PC-9 (cell line): Measurements from ENCODE around the gene SYNDIG1. TPM values are rescaled to one million over a fixed set of nuclear protein-coding genes. Genes with fewer than 3 reads are reported as not detected.

Experiments used
- BruUV-seq: library from RNA; stranded (reverse); fragments of 400-500 nt; replicated peaks from 2 replicates; lab custom pipeline; 2021; lab: Mats Ljungman, UMichigan
- CTCF ChIA-PET: fragments of 300-600 bp; sonication (Branson Sonifier 250); formaldehyde crosslinking; loops from one replicate; lab custom pipeline; 2022; ENCODE audit warnings: antibody characterized with exemption; lab: Charles Lee
- POLR2A ChIA-PET: fragments of 300-600 bp; sonication (Branson Sonifier 250); formaldehyde crosslinking; loops from one replicate; lab custom pipeline; 2022; ENCODE audit warnings: antibody characterized with exemption; ENCODE audit not compliant: unreplicated experiment; lab: Charles Lee
- DNase-seq, 2 experiments: peaks; one replicate each; pipeline versions ENCODE4 v3.0.0 to v3.0.0-alpha.2; 2015 to 2022; ENCODE audit warnings: mixed read lengths in 1 of 2
- H2AFZ ChIP-seq: fragments of 200-600 bp; sonication (generic); 2 replicates; pipeline ENCODE4 v1.8.1; 2017; ENCODE audit warnings: antibody characterized with exemption
- H3F3A ChIP-seq: fragments of 200-600 bp; sonication (generic); 2 replicates; pipeline ENCODE4 v1.8.1; 2017; ENCODE audit warnings: antibody characterized with exemption, mild to moderate bottlenecking, low read depth; ENCODE audit not compliant: insufficient read depth
- H3K27ac ChIP-seq: fragments of 200-600 bp; sonication (generic); 2 replicates; pipeline ENCODE4 v1.6.1; 2016; ENCODE audit warnings: mixed run types
- H3K27me3 ChIP-seq: fragments of 200-600 bp; sonication (generic); 2 replicates; pipeline ENCODE4 v1.6.1; 2016; ENCODE audit warnings: low read depth, mixed run types; ENCODE audit not compliant: insufficient read depth
- H3K36me3 ChIP-seq: fragments of 200-600 bp; sonication (generic); 2 replicates; pipeline ENCODE4 v1.6.1; 2016; ENCODE audit warnings: low read depth, mixed run types
- H3K4me1 ChIP-seq: fragments of 200-600 bp; sonication (generic); replicated peaks from 2 replicates; pipeline ENCODE4 v1.6.1; 2016; ENCODE audit warnings: mixed run types; ENCODE audit not compliant: insufficient read depth
- H3K4me2 ChIP-seq: fragments of 200-600 bp; sonication (generic); 2 replicates; pipeline ENCODE4 v1.6.1; 2017; ENCODE audit warnings: mixed run types
- H3K4me3 ChIP-seq: fragments of 200-600 bp; sonication (generic); 2 replicates; pipeline ENCODE4 v1.6.1; 2016; ENCODE audit warnings: mixed run types
- H3K79me2 ChIP-seq: fragments of 200-600 bp; sonication (generic); 2 replicates; pipeline ENCODE4 v1.6.1; 2017; ENCODE audit warnings: low read depth, mixed run types
- H3K9me2 ChIP-seq: fragments of 200-600 bp; sonication (generic); 2 replicates; pipeline ENCODE4 v1.8.1; 2017; ENCODE audit warnings: mild to moderate bottlenecking; ENCODE audit not compliant: insufficient read depth
- H3K9me3 ChIP-seq: fragments of 200-600 bp; sonication (generic); 2 replicates; pipeline ENCODE4 v1.8.1; 2016; ENCODE audit warnings: low read depth; ENCODE audit not compliant: insufficient read depth
- H4K20me1 ChIP-seq: fragments of 200-600 bp; sonication (generic); 2 replicates; pipeline ENCODE4 v1.8.1; 2017; ENCODE audit not compliant: insufficient read depth
- EZH2 ChIP-seq: fragments of 200-600 bp; sonication (generic); IDR thresholded peaks from 2 replicates; pipeline ENCODE4 v1.8.0; 2017; ENCODE audit warnings: antibody characterized with exemption, low read depth
- intact Hi-C: fragments of 100-400 bp; cut with micrococcal nuclease; formaldehyde crosslinking; loops from one replicate; pipeline ENCODE4 v1.10.0; 2022; ENCODE audit not compliant: unreplicated experiment
- total RNA-seq: library from RNA; stranded (reverse); gene quantifications from 2 replicates; pipeline ENCODE4 v1.2.3, GENCODE V29; 2021
- TF ChIP-seq, protein P1 (sequence below): fragments of 200-600 bp; sonication (generic); conservative IDR thresholded peaks from 2 replicates; pipeline ENCODE4 v1.6.1; 2017; ENCODE audit warnings: mixed run types, antibody characterized with exemption, mild to moderate bottlenecking, moderate library complexity

Gene SYNDIG1
- total RNA-seq, 1 experiment from 2014 or later: 0.17 TPM

DNA sequence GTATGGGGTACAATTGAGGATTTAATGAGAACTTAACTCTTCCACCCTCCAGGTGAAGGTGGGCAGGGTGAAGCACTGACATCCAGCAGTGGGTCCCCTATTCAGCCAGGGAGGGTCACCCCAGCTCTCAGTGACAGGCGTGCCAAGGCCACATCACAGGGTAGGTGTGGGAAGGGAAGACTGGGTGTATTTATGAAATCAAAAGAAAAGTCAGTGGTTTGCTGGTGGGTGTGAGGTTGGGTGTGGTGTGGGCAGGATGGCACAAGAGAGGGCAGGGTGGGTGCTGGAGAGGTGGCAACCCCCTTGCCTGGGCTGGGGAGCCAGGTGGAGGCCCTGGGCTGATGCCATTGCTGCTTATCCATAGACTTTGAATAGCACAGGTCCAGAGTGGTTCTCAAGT lies 16.6 kb downstream of the SYNDIG1 start:
- Histone ChIP-seq H3K36me3 (no peaks in the 10 kb centered on the region), H2AFZ (no peak overlapping the region), H3K4me2 (no peak overlapping the region), H3K9me2 (no peaks in the 10 kb centered on the region), H3K27ac (no peak overlapping the region), H3K4me3 (no peak overlapping the region), H3K79me2 (no peaks in the 10 kb centered on the region), H3K27me3 (no peaks in the 10 kb centered on the region), H3K4me1 (no peaks in the 10 kb centered on the region), H3K9me3 (no peaks in the 10 kb centered on the region), H4K20me1 (no peaks in the 10 kb centered on the region), H3F3A (no peaks in the 10 kb centered on the region)
- intact Hi-C loops: no loop called here
- no peak for TF ChIP-seq EZH2
- TF ChIP-seq, protein P1, sequence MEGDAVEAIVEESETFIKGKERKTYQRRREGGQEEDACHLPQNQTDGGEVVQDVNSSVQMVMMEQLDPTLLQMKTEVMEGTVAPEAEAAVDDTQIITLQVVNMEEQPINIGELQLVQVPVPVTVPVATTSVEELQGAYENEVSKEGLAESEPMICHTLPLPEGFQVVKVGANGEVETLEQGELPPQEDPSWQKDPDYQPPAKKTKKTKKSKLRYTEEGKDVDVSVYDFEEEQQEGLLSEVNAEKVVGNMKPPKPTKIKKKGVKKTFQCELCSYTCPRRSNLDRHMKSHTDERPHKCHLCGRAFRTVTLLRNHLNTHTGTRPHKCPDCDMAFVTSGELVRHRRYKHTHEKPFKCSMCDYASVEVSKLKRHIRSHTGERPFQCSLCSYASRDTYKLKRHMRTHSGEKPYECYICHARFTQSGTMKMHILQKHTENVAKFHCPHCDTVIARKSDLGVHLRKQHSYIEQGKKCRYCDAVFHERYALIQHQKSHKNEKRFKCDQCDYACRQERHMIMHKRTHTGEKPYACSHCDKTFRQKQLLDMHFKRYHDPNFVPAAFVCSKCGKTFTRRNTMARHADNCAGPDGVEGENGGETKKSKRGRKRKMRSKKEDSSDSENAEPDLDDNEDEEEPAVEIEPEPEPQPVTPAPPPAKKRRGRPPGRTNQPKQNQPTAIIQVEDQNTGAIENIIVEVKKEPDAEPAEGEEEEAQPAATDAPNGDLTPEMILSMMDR: no peak
- ChIA-PET CTCF (no interaction called here), POLR2A (no interaction called here)
- no TSS peak for BruUV-seq
- DNase-seq: no peak

DNA sequence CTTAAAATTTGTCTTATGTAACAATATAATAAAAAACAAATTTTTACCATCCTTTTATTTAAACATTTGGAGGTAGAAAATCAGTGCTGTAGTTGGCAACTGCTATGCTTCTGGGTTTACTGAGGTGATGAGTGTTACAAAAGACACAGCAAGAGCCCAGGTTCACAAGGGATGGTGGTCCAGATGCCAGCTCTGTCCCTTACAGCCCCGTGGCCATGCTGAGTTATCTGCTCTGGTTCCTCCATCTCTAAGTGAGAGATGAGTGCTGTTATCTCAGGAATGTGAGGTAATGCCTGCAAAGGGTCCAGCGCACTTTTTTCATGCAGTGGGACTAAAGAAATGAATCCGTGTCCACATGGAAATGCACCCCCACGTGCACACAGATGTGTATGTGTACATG lies 17.8 kb downstream of the SYNDIG1 start:
- H3K27me3 ChIP-seq: no peaks in the 10 kb centered on the region
- DNase-seq: no peak
- no peak overlapping the region for H3K27ac ChIP-seq
- TF ChIP-seq EZH2: no peak
- TF ChIP-seq, protein P1: no peak
- H3K9me3 ChIP-seq: no peaks in the 10 kb centered on the region
- no peaks in the 10 kb centered on the region for H3K36me3 ChIP-seq
- ChIA-PET POLR2A (no interaction called here), CTCF (no interaction called here)
- no peak overlapping the region for H3K4me3 ChIP-seq
- H2AFZ ChIP-seq: no peak overlapping the region
- no peaks in the 10 kb centered on the region for H3K4me1 ChIP-seq
- no peaks in the 10 kb centered on the region for H3F3A ChIP-seq
- intact Hi-C loops: no loop called here
- no peaks in the 10 kb centered on the region for H4K20me1 ChIP-seq
- H3K79me2 ChIP-seq: no peaks in the 10 kb centered on the region
- no peaks in the 10 kb centered on the region for H3K9me2 ChIP-seq
- no TSS peak for BruUV-seq
- H3K4me2 ChIP-seq: no peak overlapping the region

DNA sequence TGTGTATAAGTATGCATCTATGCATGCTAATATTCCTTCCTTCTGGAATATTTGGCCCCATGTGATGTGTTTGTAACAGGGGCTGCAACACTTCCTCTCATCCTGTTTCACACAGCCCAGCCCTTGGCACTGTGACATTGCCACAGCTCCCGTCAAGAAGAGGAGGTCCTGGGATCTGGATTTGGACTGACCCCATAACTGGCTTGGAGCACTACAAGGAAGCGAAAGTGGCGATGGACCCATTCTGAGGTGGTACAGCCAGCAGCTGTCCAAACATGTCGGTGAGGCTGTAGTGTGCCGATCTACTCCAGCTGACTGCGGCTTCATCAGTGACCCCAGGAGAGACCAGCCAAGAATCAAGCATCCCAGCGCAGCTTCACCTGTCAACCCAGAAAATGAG lies 18.2 kb downstream of the SYNDIG1 start:
- Histone ChIP-seq H3K4me3 (no peak overlapping the region), H3K9me2 (no peaks in the 10 kb centered on the region), H3K36me3 (no peaks in the 10 kb centered on the region), H3K4me1 (no peaks in the 10 kb centered on the region), H4K20me1 (no peaks in the 10 kb centered on the region), H3K79me2 (no peaks in the 10 kb centered on the region), H2AFZ (no peak overlapping the region), H3K27ac (no peak overlapping the region), H3K27me3 (no peaks in the 10 kb centered on the region), H3K4me2 (no peak overlapping the region), H3K9me3 (no peaks in the 10 kb centered on the region), H3F3A (no peaks in the 10 kb centered on the region)
- BruUV-seq: no TSS peak
- intact Hi-C loops: no loop called here
- DNase-seq: no peak
- no peak for TF ChIP-seq EZH2
- TF ChIP-seq, protein P1: no peak
- ChIA-PET POLR2A (no interaction called here), CTCF (no interaction called here)
